Activated CD4-positive, alpha-beta memory T cell treated with anti-CD3 and anti-CD28 coated beads for 36 hours (primary cell): ENCODE results near the gene DYNLT2B. TPM values are rescaled to one million over a fixed set of nuclear protein-coding genes. Genes with fewer than 3 reads are reported as not detected.
A peak's percentile ranks its signal among the peaks of the same experiment; 100 is the strongest.
"Not testable (repeated sequence)": the region's sequence is repeated elsewhere in the genome, so short reads cannot be mapped to it uniquely, and the experiment has no call there.

Experiments used
- CTCF ChIA-PET: fragments of 350-600 bp; sonication (Branson Sonifier 250); formaldehyde crosslinking; loops from one replicate; lab custom pipeline; 2021; ENCODE audit warnings: antibody characterized with exemption, inconsistent platforms; lab: Charles Lee
- POLR2A ChIA-PET: fragments of 350-600 bp; sonication (Branson Sonifier 250); formaldehyde crosslinking; loops from one replicate; lab custom pipeline; 2021; ENCODE audit warnings: antibody characterized with exemption; lab: Charles Lee
- DNase-seq: peaks from one replicate; pipeline ENCODE4 v3.0.0-alpha.2; 2020
- H3K27ac Mint-ChIP-seq: one replicate; pipeline ENCODE4 v1.8.0; 2021; ENCODE audit warnings: mixed read lengths
- H3K27me3 Mint-ChIP-seq: one replicate; pipeline ENCODE4 v1.8.0; 2021; ENCODE audit warnings: mixed read lengths
- H3K36me3 Mint-ChIP-seq: one replicate; pipeline ENCODE4 v1.8.0; 2021; ENCODE audit warnings: mixed read lengths
- H3K4me1 Mint-ChIP-seq: one replicate; pipeline ENCODE4 v1.8.0; 2021; ENCODE audit warnings: low read depth, mixed read lengths
- H3K4me3 Mint-ChIP-seq: one replicate; pipeline ENCODE4 v1.8.0; 2021; ENCODE audit warnings: mild to moderate bottlenecking, mixed read lengths
- H3K9me3 Mint-ChIP-seq: one replicate; pipeline ENCODE4 v1.8.0; 2021; ENCODE audit warnings: mixed read lengths
- intact Hi-C: fragments of 100-400 bp; cut with micrococcal nuclease; formaldehyde crosslinking; loops from one replicate; pipeline ENCODE4 v1.15.1; 2023
- total RNA-seq, 2 experiments: library from RNA; stranded (reverse); gene quantifications; one replicate each; pipeline ENCODE4 v1.2.3, GENCODE V29; 2021

DYNLT2B gene
- total RNA-seq, 2 experiments from 2014 or later: 15.8 to 17.1 TPM

- Mint-ChIP-seq H3K4me1 (peaks cover 29% of the 10 kb centered on the region), H3K36me3 (peaks cover 37% of the 10 kb centered on the region), H3K27me3 (no peaks in the 10 kb centered on the region), H3K9me3 (no peaks in the 10 kb centered on the region), H3K27ac (no peak overlapping the region), H3K4me3 (no peak overlapping the region)
- CTCF ChIA-PET: interaction anchor here (0.7 kb wide), 1 partner anchor 30 kb away, joined by 3 read pairs; no protein-coding TSS in a partner anchor
- intact Hi-C loops: no loop called here
- DNase-seq: no peak
- POLR2A ChIA-PET: interaction anchor here (0.6 kb wide), 1 partner anchor 207 kb away, joined by 3 read pairs; no protein-coding TSS in a partner anchor
These were observed 49.5 kb downstream of the DYNLT2B start for GRCh38 chr3:196268284-196269163.

DNA sequence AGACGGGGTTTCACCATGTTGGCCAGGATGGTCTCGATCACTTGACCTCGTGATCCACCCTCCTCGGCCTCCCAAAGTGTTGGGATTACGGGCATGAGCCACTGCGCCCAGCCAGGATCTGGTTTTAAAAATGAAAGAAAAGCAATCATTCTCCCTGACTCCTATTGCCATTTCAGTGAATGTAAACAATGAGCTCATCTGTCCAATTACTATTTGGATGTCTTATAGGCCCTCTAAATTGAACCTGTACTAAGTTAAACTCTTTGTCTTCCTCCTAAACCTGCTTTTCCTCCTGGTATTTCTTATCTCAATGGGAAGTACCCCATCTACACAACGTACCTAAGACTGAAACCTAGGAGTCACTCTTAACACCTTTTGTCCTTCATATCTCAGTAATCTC is 54.2 kb downstream of the DYNLT2B start:
- POLR2A ChIA-PET: no interaction called here
- intact Hi-C loops: no loop called here
- H3K9me3 Mint-ChIP-seq: no peaks in the 10 kb centered on the region
- peaks cover 23% of the 10 kb centered on the region for H3K36me3 Mint-ChIP-seq
- CTCF ChIA-PET: no interaction called here
- H3K27ac Mint-ChIP-seq: no peak overlapping the region
- no peak overlapping the region for H3K4me3 Mint-ChIP-seq
- DNase-seq: no peak
- H3K4me1 Mint-ChIP-seq: peaks cover 4% of the 10 kb centered on the region
- no peaks in the 10 kb centered on the region for H3K27me3 Mint-ChIP-seq

DNA sequence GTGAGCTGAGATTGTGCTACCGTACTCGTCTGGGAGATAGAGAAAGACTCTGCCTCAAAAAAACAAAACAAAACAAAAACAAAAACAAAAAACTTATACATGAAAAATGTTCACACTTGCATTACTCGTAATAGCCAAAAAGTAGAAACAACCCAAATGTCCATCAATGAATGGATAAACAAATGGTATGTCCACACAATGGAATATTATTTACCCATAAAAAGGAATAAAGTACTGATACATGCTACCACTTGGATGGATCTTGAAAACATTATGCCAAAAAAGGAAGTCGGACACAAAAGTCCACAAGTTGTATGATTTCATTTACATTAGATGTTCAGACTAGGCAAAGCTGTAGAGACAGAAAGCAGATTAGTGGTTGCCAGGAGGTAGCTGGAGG is 57.3 kb downstream of the DYNLT2B start:
- H3K9me3 Mint-ChIP-seq: no peaks in the 10 kb centered on the region
- no peak overlapping the region for H3K4me3 Mint-ChIP-seq
- H3K4me1 Mint-ChIP-seq: no peaks in the 10 kb centered on the region
- ChIA-PET CTCF (interaction anchor here (1.5 kb wide), 1 partner anchor 21 kb away, joined by 3 read pairs; no protein-coding TSS in a partner anchor), POLR2A (no interaction called here)
- DNase-seq: no peak
- H3K27ac Mint-ChIP-seq: no peak overlapping the region
- H3K27me3 Mint-ChIP-seq: no peaks in the 10 kb centered on the region
- intact Hi-C loops: no loop called here
- H3K36me3 Mint-ChIP-seq: peaks cover 17% of the 10 kb centered on the region

GRCh38 chr3:196255776-196256175 is 62.3 kb downstream of the DYNLT2B start:
- DNase-seq: no peak
- intact Hi-C loops: no loop called here
- H3K4me3 Mint-ChIP-seq: no peak overlapping the region
- H3K36me3 Mint-ChIP-seq: peaks cover 5% of the 10 kb centered on the region
- ChIA-PET CTCF (interaction anchor here (1.2 to 1.9 kb wide), 3 partner anchors 263 to 273 kb away, joined by 5 to 8 read pairs (median 7); no protein-coding TSS in a partner anchor), POLR2A (no interaction called here)
- H3K27ac Mint-ChIP-seq: peak overlapping the region; percentile 9
- no peaks in the 10 kb centered on the region for H3K9me3 Mint-ChIP-seq
- peaks cover 6% of the 10 kb centered on the region for H3K4me1 Mint-ChIP-seq
- no peaks in the 10 kb centered on the region for H3K27me3 Mint-ChIP-seq

DNA sequence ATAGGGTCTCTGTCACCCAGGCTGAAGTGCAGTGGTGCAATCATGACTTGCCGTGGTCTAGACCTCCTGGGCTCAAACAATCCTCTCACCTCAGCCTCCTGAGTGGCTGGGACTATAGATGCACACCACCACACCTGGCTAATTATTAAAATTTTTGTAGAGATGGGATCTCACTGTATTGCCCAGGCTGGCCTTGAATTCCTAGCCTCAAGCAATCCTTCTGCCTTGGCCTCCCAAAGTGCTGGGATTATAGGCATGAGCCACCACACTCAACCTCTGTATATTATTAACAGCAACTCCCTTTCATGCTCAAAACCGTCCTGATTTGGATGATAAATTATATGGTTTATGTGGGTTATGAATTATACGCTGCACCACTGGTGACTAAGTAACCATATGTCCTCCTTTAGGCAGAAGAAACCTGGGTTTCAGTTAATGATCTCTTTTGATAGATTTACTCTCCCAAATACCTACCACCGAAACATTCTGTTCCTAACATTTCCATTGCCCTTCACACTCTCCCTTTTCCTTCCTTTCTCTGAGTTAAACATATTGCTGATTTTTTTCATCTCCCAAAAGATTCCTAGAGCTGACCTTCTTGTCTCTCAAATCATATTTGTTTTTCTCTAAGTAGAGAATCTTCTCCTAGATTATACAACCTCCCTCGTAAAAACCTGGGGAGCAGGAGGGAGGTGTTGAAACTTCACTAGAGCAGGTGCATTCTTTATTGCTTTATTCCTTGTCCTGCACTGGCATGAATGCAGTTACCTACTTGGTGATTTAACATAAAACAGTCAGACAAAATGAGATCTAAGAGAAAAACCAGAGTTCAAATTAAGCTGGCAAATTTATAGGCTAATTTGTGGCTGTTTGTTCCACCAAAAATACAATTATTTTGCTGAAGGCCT is 63.4 kb downstream of the DYNLT2B start:
- Mint-ChIP-seq H3K36me3 (peaks cover 3% of the 10 kb centered on the region), H3K27ac (no peak overlapping the region), H3K9me3 (no peaks in the 10 kb centered on the region), H3K4me3 (no peak overlapping the region), H3K4me1 (peaks cover 6% of the 10 kb centered on the region), H3K27me3 (no peaks in the 10 kb centered on the region)
- ChIA-PET CTCF (interaction anchor here (0.9 to 1.9 kb wide), 7 partner anchors 12 to 274 kb away, joined by 3 to 21 read pairs (median 5); no protein-coding TSS in a partner anchor), POLR2A (no interaction called here)
- DNase-seq: no peak
- intact Hi-C loops: no loop called here

- Mint-ChIP-seq H3K27me3 (no peaks in the 10 kb centered on the region), H3K36me3 (peaks cover 3% of the 10 kb centered on the region), H3K4me3 (no peak overlapping the region), H3K4me1 (peaks cover 6% of the 10 kb centered on the region), H3K27ac (no peak overlapping the region), H3K9me3 (no peaks in the 10 kb centered on the region)
- intact Hi-C loops: no loop called here
- ChIA-PET POLR2A (no interaction called here), CTCF (interaction anchor here (1.9 to 3.2 kb wide), 3 partner anchors 10 to 271 kb away, joined by 6 to 32 read pairs (median 10); no protein-coding TSS in a partner anchor)
- no peak for DNase-seq
These were observed 66.1 kb downstream of the DYNLT2B start for GRCh38 chr3:196251918-196252317.

DNA sequence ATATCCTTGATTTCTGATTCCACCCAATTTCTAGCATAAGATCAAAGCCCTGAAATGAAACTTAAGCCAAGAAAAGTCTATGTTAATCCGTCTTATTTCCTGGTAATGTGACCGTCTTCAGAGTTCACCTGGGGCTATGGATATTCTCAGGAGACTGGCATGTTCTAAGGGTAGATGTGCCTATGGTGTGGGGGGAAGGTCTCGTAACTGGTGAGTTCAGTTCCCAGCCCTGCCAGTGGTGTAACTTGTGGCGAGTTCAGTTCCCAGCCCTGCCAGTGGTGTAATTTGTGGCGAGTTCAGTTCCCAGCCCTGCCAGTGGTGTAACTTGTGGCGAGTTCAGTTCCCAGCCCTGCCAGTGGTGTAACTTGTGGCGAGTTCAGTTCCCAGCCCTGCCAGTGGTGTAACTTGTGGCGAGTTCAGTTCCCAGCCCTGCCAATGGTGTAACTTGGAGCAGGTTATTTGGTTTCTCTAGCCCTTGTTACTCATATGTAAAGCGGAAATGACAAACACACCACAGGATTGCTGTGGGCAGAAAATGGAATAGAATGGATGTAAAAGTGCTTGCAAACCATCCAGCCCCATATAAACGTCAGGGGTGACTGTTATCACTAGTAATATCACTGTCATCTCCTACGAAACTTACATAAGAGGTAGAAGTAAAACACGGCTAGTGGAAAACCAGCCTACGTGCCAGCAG is 71.3 kb downstream of the DYNLT2B start:
- Mint-ChIP-seq H3K9me3 (no peaks in the 10 kb centered on the region), H3K36me3 (peaks cover 12% of the 10 kb centered on the region), H3K4me1 (peaks cover 3% of the 10 kb centered on the region), H3K4me3 (no peak overlapping the region), H3K27ac (no peak overlapping the region), H3K27me3 (no peaks in the 10 kb centered on the region)
- POLR2A ChIA-PET: no interaction called here
- intact Hi-C loops: no loop called here
- DNase-seq: peak; percentile 35
- CTCF ChIA-PET: no interaction called here

DNA sequence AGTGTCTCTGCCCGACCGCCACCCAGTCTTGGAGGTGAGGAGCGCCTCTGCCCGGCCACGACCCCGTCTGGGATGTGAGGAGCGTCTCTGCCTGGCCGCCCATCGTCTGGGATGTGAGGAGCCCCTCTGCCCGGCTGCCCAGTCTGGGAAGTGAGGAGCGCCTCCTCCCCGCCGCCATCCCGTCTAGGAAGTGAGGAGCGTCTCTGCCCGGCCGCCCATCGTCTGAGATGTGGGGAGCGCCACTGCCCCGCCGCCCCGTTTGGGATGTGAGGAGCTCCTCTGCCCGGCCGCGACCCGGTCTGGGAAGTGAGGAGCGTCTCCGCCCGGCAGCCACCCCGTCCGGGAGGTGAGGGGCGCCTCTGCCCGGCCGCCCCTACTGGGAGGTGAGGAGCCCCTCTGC is 73.9 kb downstream of the DYNLT2B start:
- POLR2A ChIA-PET, intact Hi-C loops, DNase-seq, H3K9me3 Mint-ChIP-seq, CTCF ChIA-PET, H3K27me3 Mint-ChIP-seq, H3K4me1 Mint-ChIP-seq, H3K27ac Mint-ChIP-seq, H3K4me3 Mint-ChIP-seq: not testable (repeated sequence)
- H3K36me3 Mint-ChIP-seq: peaks cover 19% of the 10 kb centered on the region

DNA sequence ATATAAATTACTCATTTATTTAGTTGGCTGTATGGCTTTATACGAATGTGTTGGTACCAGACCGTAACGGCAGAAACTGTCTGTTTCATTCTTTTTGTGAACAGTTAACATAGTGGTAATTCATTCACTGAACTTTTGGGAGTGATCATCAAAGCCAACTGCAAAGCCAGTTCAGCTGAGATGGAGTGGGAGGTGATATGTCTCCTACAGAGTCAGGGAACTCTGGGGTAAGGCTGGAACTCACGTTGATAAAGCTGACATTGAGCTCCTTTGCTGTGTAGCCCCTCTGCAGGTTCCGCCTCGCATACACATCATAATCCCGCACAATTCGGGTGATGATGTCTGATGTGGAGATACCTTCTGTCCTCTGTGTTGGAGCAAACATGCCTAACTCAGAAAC is 76.3 kb downstream of the DYNLT2B start:
- no peaks in the 10 kb centered on the region for H3K9me3 Mint-ChIP-seq
- no peak overlapping the region for H3K4me3 Mint-ChIP-seq
- H3K36me3 Mint-ChIP-seq: peaks cover 28% of the 10 kb centered on the region
- no peaks in the 10 kb centered on the region for H3K4me1 Mint-ChIP-seq
- no peaks in the 10 kb centered on the region for H3K27me3 Mint-ChIP-seq
- intact Hi-C loops: no loop called here
- H3K27ac Mint-ChIP-seq: no peak overlapping the region
- no peak for DNase-seq
- ChIA-PET POLR2A (no interaction called here), CTCF (interaction anchor here (1.4 kb wide), 1 partner anchor 281 kb away, joined by 3 read pairs; no protein-coding TSS in a partner anchor)
